Endothelial cell of umbilical vein (primary cell): ENCODE measurements around the gene KIAA1549. TPM values are rescaled to one million over a fixed set of nuclear protein-coding genes. Genes with fewer than 3 reads are reported as not detected.

Source experiments
- BruUV-seq: library from RNA; stranded (reverse); fragments of 400-500 nt; replicated peaks from 2 replicates; lab custom pipeline; 2021; lab: Mats Ljungman, UMichigan
- CTCF ChIA-PET: fragments of 300-600, 350-600 bp; sonication (Branson Sonifier 250); formaldehyde crosslinking; loops from one replicate; lab custom pipeline; 2021; ENCODE audit warnings: antibody characterized with exemption, inconsistent platforms; lab: Charles Lee
- POLR2A ChIA-PET: fragments of 300-600, 350-600 bp; sonication (Branson Sonifier 250); formaldehyde crosslinking; loops from one replicate; lab custom pipeline; 2021; ENCODE audit warnings: antibody characterized with exemption, inconsistent platforms; lab: Charles Lee
- DNase-seq: peaks from one replicate; pipeline ENCODE4 v3.0.0-alpha.2; 2011; ENCODE audit warnings: low read depth, low spot score
- FAIRE-seq: peaks from 2 replicates; lab custom pipeline; 2011; peaks lifted over from hg19 to GRCh38; lab: Jason Lieb, UNC
- H2AFZ ChIP-seq: 2 replicates; pipeline ENCODE4 v1.6.0; 2012; ENCODE audit warnings: low read depth, low read length, control low read depth, inconsistent platforms
- H3K27ac ChIP-seq: 2 replicates; pipeline ENCODE4 v1.5.1; 2011; ENCODE audit warnings: low read depth, mild to moderate bottlenecking, control low read depth, low read length, moderate library complexity; ENCODE audit not compliant: insufficient read depth
- H3K27me3 ChIP-seq, 2 experiments: 2 replicates each; pipeline versions ENCODE4 v1.6.0 to v1.6.1; 2011; ENCODE audit warnings: low read length in 2 of 2, mixed read lengths in 1 of 2; ENCODE audit not compliant: control insufficient read depth in 2 of 2, insufficient read depth in 2 of 2
- H3K36me3 ChIP-seq, 2 experiments: 2 replicates in 1 of 2; 3 replicates in 1 of 2; pipeline ENCODE4 v1.5.1; 2011; ENCODE audit warnings: low read length in 2 of 2, mild to moderate bottlenecking in 1 of 2, moderate library complexity in 1 of 2; ENCODE audit not compliant: control insufficient read depth in 2 of 2, insufficient read depth in 2 of 2; ENCODE audit errors: extremely low read depth in 1 of 2
- H3K4me1 ChIP-seq: 3 replicates; pipeline ENCODE4 v1.5.1; 2011; ENCODE audit warnings: mild to moderate bottlenecking, low read length; ENCODE audit not compliant: control insufficient read depth, insufficient read depth; ENCODE audit errors: extremely low read depth
- H3K4me2 ChIP-seq: 2 replicates; pipeline ENCODE4 v1.6.1; 2011; ENCODE audit warnings: low read length, control low read depth, mixed read lengths; ENCODE audit not compliant: insufficient read depth
- H3K4me3 ChIP-seq, 3 experiments: fragments of 200-600 bp in 1 of 3; sonication (generic), shearing (Covaris generic) in 1 of 3; replicated peaks in 1 of 3; 2 replicates each; pipeline ENCODE4 v1.5.1; 2011 to 2016; ENCODE audit warnings: control low read depth in 3 of 3, low read length in 3 of 3, mild to moderate bottlenecking in 2 of 3, inconsistent platforms in 1 of 3, low read depth in 1 of 3, moderate library complexity in 1 of 3; ENCODE audit not compliant: insufficient read depth in 1 of 3
- H3K79me2 ChIP-seq: 2 replicates; pipeline ENCODE4 v1.6.0; 2012; ENCODE audit warnings: low read length, inconsistent platforms; ENCODE audit not compliant: control insufficient read depth, insufficient read depth
- H3K9ac ChIP-seq: replicated peaks from 2 replicates; pipeline ENCODE3; 2011; ENCODE audit warnings: low read length, control low read depth; ENCODE audit not compliant: insufficient read depth; ENCODE audit errors: extremely low read depth
- H3K9me1 ChIP-seq: replicated peaks from 3 replicates; pipeline ENCODE4 v1.6.0; 2011; ENCODE audit warnings: mild to moderate bottlenecking, low read length; ENCODE audit not compliant: control insufficient read depth, insufficient read depth; ENCODE audit errors: extremely low read depth
- H3K9me3 ChIP-seq: replicated peaks from 2 replicates; pipeline ENCODE4 v1.5.1; 2012; ENCODE audit warnings: low read length, inconsistent platforms; ENCODE audit not compliant: control insufficient read depth, insufficient read depth
- H4K20me1 ChIP-seq: replicated peaks from 2 replicates; pipeline ENCODE3; 2011; ENCODE audit warnings: mild to moderate bottlenecking, low read length; ENCODE audit not compliant: control insufficient read depth, insufficient read depth; ENCODE audit errors: extremely low read depth
- CTCF ChIP-seq, 2 donors: IDR thresholded peaks; 1 replicate in 1 of 2; 2 replicates in 1 of 2; pipeline ENCODE4 v1.5.1; 2011; ENCODE audit warnings: low read length in 2 of 2, mild to moderate bottlenecking in 2 of 2, moderate library complexity in 2 of 2, control low read depth in 1 of 2, inconsistent platforms in 1 of 2, low read depth in 1 of 2; ENCODE audit not compliant: insufficient read depth in 1 of 2; ENCODE audit errors: extremely low read depth in 1 of 2
- EZH2 ChIP-seq: IDR thresholded peaks from 2 replicates; pipeline ENCODE4 v1.6.1; 2012; ENCODE audit warnings: borderline replicate concordance, low read depth, mild to moderate bottlenecking, moderate library complexity, low read length, inconsistent platforms; ENCODE audit not compliant: severe bottlenecking
- FOS ChIP-seq: IDR thresholded peaks from 2 replicates; pipeline ENCODE4 v1.6.1; 2011; ENCODE audit warnings: mild to moderate bottlenecking, low read length, moderate library complexity, borderline replicate concordance; ENCODE audit not compliant: insufficient read depth
- GATA2 ChIP-seq: IDR thresholded peaks from 2 replicates; pipeline ENCODE4 v1.7.0; 2011; ENCODE audit warnings: low read depth, mild to moderate bottlenecking, moderate library complexity, mixed read lengths, low read length; ENCODE audit not compliant: insufficient read length, insufficient read depth
- JUN ChIP-seq: IDR thresholded peaks from 2 replicates; pipeline ENCODE4 v1.6.1; 2011; ENCODE audit warnings: borderline replicate concordance, low read depth; ENCODE audit not compliant: insufficient read length, insufficient read depth
- MAX ChIP-seq: IDR thresholded peaks from 2 replicates; pipeline ENCODE4 v1.6.1; 2011; ENCODE audit not compliant: insufficient read depth, insufficient read length
- MYC ChIP-seq: IDR thresholded peaks from one replicate; pipeline ENCODE4 v1.6.1; 2011; ENCODE audit warnings: mild to moderate bottlenecking, low read depth, low read length
- POLR2A ChIP-seq: IDR thresholded peaks from 2 replicates; pipeline ENCODE4 v1.6.1; 2012; ENCODE audit warnings: low read depth, mild to moderate bottlenecking, control low read depth, low read length
- POLR2AphosphoS5 ChIP-seq: IDR thresholded peaks from 2 replicates; pipeline ENCODE4 v1.6.1; 2012; ENCODE audit warnings: low read depth, mild to moderate bottlenecking, control low read depth, low read length, moderate library complexity; ENCODE audit not compliant: insufficient read depth
- dilution Hi-C: fragments of 300-500 bp; cut with MboI; formaldehyde crosslinking; loops from one replicate; pipeline ENCODE4 v1.15.0; 2019; ENCODE audit warnings: low sequenced_read_pairs; ENCODE audit not compliant: extremely low pct_ligation_motif_present
- intact Hi-C: fragments of 100-400 bp; cut with micrococcal nuclease; formaldehyde crosslinking; loops from one replicate; pipeline ENCODE4 v1.10.0; 2022
- polyA plus RNA-seq, 4 experiments: library from polyadenylated mRNA; depleted of rRNA in 3 of 4; stranded (reverse) in 3 of 4; unstranded in 1 of 4; fragments of >200 nt; gene quantifications; 2 replicates each; pipeline versions ENCODE4 v1.2.1 to v1.2.3, GENCODE V29; 2011 to 2012; ENCODE audit warnings: missing spikeins in 1 of 4
- total RNA-seq: library from RNA; stranded (reverse); gene quantifications from 2 replicates; pipeline ENCODE4 v1.2.3, GENCODE V29; 2021

The KIAA1549 gene
- total and polyA plus RNA-seq, 2 donors (not counting 3 experiments of a cell fraction or from before 2014, with no cell fraction given), result 4.6 to 10.9 TPM

DNA sequence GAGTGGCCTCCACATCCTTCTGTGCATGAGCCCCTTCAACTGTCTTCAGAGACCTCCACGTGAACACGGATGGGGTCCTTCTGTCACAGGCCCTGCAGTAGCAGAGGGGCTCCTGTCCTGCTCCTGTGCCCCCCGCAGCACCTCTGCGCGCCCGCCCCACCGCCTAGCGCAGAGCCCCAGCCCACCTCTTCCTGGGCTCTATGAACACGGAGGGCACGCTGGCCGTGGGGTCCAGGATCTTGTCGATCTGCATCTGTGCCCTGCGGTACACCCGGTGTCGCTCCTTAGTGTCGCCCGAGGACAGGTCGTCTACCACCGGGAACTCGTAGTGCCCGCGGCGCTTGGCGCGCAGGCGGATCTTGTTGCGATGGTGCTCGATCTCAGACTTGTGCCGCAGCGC is 111.8 kb downstream of the KIAA1549 start:
- no peak overlapping the region for H2AFZ ChIP-seq
- no TSS peak for BruUV-seq
- intact Hi-C loops, result no loop called here
- dilution Hi-C loops, result no loop called here
- H3K4me1 ChIP-seq, result no peaks in the 10 kb centered on the region
- peaks cover 0 to 5% of the 10 kb centered on the region in 2 experiments for H3K36me3 ChIP-seq
- no peaks in the 10 kb centered on the region for H3K9me3 ChIP-seq
- no peaks in the 10 kb centered on the region for H3K79me2 ChIP-seq
- FAIRE-seq, result no peak
- no peaks in the 10 kb centered on the region for H4K20me1 ChIP-seq
- no peak overlapping the region for H3K9ac ChIP-seq
- ChIA-PET POLR2A (no interaction called here), CTCF (no interaction called here)
- H3K4me3 ChIP-seq, result no peak overlapping the region
- no peaks in the 10 kb centered on the region for H3K9me1 ChIP-seq
- H3K27ac ChIP-seq, result no peak overlapping the region
- DNase-seq, result no peak
- no peaks in the 10 kb centered on the region for H3K27me3 ChIP-seq
- TF ChIP-seq JUN, result no peak
- TF ChIP-seq MAX, result no peak
- TF ChIP-seq EZH2, result no peak
- no peak for TF ChIP-seq MYC
- TF ChIP-seq POLR2A, result no peak
- TF ChIP-seq CTCF (IDR thresholded peaks at IDR 0.05; ENCODE audit: extremely low read depth in 1 of 2, insufficient read depth in 1 of 2, low read depth in 1 of 2, low read length in 2 of 2), result no peak
- TF ChIP-seq FOS, result no peak
- TF ChIP-seq GATA2, result no peak
- no peak for TF ChIP-seq POLR2AphosphoS5
- H3K4me2 ChIP-seq, result no peak overlapping the region
